LNCAP (cell line): ENCODE measurements around the gene PIEZO1.

ENCODE experiments used
- TF ChIP-seq, protein P1 (sequence below): fragments of 450-650 bp; IDR thresholded peaks from 2 replicates; pipeline ENCODE4 v1.5.1; 2017; ENCODE audit warnings: mild to moderate bottlenecking

Gene PIEZO1, protein sequence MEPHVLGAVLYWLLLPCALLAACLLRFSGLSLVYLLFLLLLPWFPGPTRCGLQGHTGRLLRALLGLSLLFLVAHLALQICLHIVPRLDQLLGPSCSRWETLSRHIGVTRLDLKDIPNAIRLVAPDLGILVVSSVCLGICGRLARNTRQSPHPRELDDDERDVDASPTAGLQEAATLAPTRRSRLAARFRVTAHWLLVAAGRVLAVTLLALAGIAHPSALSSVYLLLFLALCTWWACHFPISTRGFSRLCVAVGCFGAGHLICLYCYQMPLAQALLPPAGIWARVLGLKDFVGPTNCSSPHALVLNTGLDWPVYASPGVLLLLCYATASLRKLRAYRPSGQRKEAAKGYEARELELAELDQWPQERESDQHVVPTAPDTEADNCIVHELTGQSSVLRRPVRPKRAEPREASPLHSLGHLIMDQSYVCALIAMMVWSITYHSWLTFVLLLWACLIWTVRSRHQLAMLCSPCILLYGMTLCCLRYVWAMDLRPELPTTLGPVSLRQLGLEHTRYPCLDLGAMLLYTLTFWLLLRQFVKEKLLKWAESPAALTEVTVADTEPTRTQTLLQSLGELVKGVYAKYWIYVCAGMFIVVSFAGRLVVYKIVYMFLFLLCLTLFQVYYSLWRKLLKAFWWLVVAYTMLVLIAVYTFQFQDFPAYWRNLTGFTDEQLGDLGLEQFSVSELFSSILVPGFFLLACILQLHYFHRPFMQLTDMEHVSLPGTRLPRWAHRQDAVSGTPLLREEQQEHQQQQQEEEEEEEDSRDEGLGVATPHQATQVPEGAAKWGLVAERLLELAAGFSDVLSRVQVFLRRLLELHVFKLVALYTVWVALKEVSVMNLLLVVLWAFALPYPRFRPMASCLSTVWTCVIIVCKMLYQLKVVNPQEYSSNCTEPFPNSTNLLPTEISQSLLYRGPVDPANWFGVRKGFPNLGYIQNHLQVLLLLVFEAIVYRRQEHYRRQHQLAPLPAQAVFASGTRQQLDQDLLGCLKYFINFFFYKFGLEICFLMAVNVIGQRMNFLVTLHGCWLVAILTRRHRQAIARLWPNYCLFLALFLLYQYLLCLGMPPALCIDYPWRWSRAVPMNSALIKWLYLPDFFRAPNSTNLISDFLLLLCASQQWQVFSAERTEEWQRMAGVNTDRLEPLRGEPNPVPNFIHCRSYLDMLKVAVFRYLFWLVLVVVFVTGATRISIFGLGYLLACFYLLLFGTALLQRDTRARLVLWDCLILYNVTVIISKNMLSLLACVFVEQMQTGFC (N-terminal part only)

DNA sequence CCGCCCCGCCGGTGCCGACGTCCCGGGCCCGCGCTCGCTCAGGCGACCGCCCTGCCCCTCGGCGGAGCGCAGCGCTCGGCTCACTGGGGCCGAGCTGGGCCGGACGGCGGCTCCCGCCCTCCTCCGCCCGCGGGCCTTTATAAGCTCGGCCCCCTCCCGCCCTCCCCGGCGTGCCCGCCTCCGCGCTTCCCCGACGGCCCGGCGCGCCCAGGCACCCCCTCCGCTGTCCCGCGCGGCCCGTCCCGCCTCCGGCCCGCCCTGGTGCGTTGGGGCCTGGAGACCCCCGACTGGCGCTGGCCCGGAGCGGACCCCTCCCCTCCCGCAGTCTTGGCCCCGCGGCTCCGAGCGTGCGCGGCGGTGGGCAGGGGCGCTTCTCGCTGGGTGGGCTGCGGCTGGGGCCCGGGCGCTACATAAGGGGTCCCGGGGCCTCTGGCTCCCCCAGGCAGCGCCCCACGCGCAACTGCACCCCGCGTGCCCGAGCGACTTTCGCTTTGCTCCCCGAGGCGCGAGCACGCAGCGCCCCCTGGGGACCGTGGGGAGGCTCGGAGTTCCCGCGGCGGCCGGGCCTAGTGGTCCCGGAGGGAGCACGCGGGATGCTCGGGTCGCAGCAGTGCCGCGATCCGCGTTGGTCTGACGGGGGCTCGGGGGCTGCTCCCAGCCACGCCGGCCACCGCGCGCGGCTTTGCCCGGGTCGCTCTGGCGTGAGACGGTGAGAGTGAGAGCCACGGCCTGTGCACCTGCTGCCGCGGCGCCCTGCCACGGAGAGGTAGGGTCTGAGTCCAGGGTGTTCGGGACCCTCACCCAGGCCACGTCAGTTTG is at the start of gene PIEZO1:
TSS of gene PIEZO1 (minus strand) at position 115 of the 819 bp plus-strand sequence. CDS start 256 bp downstream, outside the sequence.
- TF ChIP-seq, protein P1, sequence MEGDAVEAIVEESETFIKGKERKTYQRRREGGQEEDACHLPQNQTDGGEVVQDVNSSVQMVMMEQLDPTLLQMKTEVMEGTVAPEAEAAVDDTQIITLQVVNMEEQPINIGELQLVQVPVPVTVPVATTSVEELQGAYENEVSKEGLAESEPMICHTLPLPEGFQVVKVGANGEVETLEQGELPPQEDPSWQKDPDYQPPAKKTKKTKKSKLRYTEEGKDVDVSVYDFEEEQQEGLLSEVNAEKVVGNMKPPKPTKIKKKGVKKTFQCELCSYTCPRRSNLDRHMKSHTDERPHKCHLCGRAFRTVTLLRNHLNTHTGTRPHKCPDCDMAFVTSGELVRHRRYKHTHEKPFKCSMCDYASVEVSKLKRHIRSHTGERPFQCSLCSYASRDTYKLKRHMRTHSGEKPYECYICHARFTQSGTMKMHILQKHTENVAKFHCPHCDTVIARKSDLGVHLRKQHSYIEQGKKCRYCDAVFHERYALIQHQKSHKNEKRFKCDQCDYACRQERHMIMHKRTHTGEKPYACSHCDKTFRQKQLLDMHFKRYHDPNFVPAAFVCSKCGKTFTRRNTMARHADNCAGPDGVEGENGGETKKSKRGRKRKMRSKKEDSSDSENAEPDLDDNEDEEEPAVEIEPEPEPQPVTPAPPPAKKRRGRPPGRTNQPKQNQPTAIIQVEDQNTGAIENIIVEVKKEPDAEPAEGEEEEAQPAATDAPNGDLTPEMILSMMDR = peak; percentile 92

DNA sequence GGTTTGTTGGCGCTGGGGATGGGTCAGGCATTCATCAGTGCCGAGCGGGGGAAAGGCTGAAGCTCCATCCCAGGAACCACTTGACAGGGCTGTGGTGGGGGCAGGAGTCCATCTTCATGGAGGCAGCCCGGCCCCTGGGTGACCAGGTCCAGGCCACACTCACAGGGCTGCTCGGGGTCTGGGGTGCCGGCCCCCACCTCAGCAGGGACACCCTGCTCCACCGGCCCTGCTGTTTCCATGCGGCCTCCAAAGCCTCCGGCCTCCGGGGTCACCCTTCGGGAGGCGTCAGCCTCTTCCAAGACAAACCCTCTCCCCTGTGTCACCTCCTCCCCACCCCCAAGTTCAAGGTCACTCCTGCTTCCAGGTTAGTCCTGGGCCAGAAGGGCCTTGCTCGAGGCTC is 49.6 kb upstream of the PIEZO1 start:
- TF ChIP-seq, protein P1 = no peak

DNA sequence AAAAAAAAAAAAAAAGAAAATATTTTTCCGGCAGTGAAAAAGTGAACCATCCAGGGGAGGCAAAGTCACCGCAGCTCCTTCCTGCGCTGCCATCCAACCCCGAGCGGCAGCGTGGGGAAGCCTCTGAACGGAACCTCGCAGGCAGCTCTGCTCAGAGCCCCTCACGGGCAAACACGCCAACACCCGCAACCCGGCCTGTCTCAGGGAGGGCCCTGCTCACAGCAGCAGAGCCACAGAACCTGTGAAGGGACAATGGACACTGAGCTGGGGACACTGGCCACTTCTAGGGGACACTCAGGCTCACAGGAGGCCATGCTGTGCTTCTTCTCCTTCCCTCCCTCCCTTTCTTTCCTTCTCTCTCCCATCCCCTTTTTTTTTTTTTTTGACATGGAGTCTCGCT is 48.1 kb upstream of the PIEZO1 start:
- TF ChIP-seq, protein P1 = no peak

DNA sequence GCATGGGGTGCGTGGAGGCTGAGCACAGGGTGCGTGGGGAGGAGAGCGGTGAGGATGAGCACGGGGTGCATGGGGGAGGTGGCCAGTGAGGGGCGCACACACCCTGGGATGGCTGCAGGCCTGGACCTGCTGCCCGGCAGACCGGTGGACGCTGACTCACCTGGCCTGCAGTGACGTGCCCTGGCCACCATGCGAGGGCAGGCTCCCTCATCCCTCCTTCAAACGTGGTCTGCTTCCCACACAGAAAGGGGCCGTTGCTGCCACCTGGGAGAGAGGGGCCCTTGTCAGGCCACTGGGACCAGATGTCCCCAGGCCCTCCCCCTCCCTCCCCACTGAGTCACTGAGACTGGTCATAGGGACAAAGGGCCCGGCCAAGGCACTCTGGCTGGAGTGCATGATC is 46.8 kb upstream of the PIEZO1 start:
- TF ChIP-seq, protein P1 = no peak

DNA sequence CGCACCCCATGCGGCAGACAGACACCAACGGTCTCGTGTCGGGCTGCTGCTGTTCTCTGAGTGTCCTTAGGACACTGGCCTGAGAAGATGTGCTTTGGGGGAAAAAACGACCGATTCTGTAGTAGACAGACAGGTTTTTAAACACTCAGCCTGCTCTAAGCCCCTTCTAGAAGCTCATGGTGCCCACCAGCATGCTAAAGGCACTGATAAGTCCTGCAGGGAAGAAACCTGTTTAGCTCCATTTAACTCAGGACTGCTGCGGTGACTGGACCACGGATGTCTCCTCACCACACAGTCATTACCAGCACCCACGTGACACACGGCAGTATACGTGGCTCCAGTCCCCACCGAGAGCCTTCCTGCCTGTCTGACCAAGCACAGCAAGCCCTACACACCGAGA is 45.8 kb upstream of the PIEZO1 start:
- TF ChIP-seq, protein P1 = no peak

DNA sequence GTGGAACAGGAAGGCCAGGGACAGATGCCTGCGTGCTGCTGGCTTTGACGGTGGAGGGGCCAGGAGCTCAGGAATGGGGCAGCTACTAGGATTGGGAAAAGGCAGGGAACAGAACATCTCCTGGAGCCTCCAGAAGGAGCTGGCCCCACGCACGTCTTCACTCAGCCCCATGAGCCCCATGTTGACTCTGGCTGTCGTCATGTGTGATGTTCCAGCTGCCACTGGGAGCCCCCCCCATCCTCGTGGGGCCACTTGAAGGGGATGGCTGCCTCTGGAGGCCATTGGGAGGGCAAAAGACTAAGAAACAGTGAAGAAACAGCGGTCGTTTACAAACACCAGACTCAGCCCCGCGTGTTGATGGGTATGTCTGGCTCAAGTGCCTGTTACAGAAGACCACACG is 45.2 kb upstream of the PIEZO1 start:
- TF ChIP-seq, protein P1 = no peak
